ENCODE data around the gene CD82.
A peak's percentile ranks its signal among the peaks of the same experiment; 100 is the strongest.

CD82 gene

DNA sequence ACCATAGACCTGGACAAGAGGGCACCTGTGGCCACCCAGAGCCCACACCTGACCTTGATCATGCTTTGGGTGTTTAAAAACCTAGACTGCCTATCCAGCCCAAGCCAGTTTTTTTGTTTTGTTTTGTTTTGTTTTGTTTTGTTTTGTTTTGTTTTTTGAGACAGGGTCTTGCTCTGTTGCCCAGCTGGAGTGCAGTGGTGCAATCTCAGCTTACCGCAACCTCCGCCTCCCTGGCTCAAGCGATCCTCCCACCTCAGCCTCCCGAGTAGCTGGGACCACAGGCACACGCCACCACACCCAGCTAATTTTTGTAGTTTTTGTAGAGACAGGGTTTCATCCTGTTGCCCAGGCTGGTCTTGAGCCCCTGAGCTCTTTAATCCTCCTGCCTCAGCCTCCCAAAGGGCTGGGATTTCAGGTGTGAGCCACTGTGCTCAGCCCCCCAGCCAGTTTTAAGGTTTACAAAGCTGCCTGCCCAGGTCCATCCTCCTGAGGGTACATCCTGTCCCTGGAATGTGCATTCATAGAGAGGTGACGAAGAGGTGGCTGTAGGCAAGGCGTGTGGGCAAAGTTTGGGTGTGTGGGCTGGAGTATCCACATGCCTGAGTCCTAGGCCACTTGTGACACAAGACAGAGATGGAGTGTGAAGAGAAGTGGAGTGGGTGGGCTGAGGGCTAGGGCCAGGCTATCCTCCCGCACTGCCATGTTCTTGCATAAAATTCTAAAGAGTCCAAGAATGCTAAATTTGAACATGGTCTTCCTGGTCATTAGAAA, 3.3 kb upstream of the CD82 start:
- no peak overlapping the region for H3K27ac ChIP-seq (ENCODE audit: low read depth, low read length)
- no peak overlapping the region for H3K4me3 ChIP-seq (ENCODE audit: low read depth, low read length)
- no peaks in the 10 kb centered on the region for H3K36me3 ChIP-seq (ENCODE audit: control insufficient read depth, insufficient read depth, low read length)
- H3K9me3 ChIP-seq (ENCODE audit: control insufficient read depth, insufficient read depth, low read length), result no peaks in the 10 kb centered on the region
- H3K27me3 ChIP-seq (ENCODE audit: control insufficient read depth, insufficient read depth, low read length), result peaks cover 22% of the 10 kb centered on the region
- H3K9ac ChIP-seq (ENCODE audit: low read depth, low read length), result no peak overlapping the region
- peaks cover 33% of the 10 kb centered on the region for H3K4me1 ChIP-seq (ENCODE audit: control insufficient read depth, insufficient read depth, low read length)

GRCh38 chr11:44562845-44563460, 2.5 kb upstream of the CD82 start:
- H3K4me3 ChIP-seq (ENCODE audit: low read depth, low read length), result no peak overlapping the region
- H3K36me3 ChIP-seq (ENCODE audit: control insufficient read depth, insufficient read depth, low read length), result no peaks in the 10 kb centered on the region
- no peak overlapping the region for H3K27ac ChIP-seq (ENCODE audit: low read depth, low read length)
- H3K4me1 ChIP-seq (ENCODE audit: control insufficient read depth, insufficient read depth, low read length), result peaks cover 31% of the 10 kb centered on the region
- no peak overlapping the region for H3K9ac ChIP-seq (ENCODE audit: low read depth, low read length)
- H3K27me3 ChIP-seq (ENCODE audit: control insufficient read depth, insufficient read depth, low read length), result peaks cover 26% of the 10 kb centered on the region
- no peaks in the 10 kb centered on the region for H3K9me3 ChIP-seq (ENCODE audit: control insufficient read depth, insufficient read depth, low read length)

DNA sequence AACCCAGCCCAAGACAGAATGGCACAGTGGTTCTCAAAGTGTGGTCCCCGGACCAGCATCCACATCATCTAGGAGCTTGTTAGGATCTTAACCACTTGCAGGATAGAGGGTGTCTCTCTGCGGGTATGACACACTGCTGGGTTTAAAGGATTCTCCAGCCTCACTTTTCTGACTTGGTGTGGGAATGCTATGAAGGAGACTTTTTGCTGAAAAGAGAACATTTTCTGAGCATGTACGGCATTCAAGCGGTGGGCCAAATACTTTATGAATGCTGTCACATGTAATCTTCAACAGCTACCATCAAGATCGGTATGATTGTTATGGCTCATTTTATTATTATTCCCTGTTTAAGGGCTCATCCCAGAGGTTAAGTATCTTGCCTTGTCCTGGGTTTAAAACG, 1.8 kb upstream of the CD82 start:
- Histone ChIP-seq H3K9ac (ENCODE audit: low read depth, low read length) (no peak overlapping the region), H3K4me1 (ENCODE audit: control insufficient read depth, insufficient read depth, low read length) (peaks cover 28% of the 10 kb centered on the region), H3K4me3 (ENCODE audit: low read depth, low read length) (no peak overlapping the region), H3K27ac (ENCODE audit: low read depth, low read length) (no peak overlapping the region), H3K9me3 (ENCODE audit: control insufficient read depth, insufficient read depth, low read length) (no peaks in the 10 kb centered on the region), H3K36me3 (ENCODE audit: control insufficient read depth, insufficient read depth, low read length) (no peaks in the 10 kb centered on the region), H3K27me3 (ENCODE audit: control insufficient read depth, insufficient read depth, low read length) (peaks cover 26% of the 10 kb centered on the region)

GRCh38 chr11:44564166-44564565, 1.3 kb upstream of the CD82 start:
- Histone ChIP-seq H3K27me3 (ENCODE audit: control insufficient read depth, insufficient read depth, low read length) (peaks cover 26% of the 10 kb centered on the region), H3K9me3 (ENCODE audit: control insufficient read depth, insufficient read depth, low read length) (no peaks in the 10 kb centered on the region), H3K36me3 (ENCODE audit: control insufficient read depth, insufficient read depth, low read length) (no peaks in the 10 kb centered on the region), H3K9ac (ENCODE audit: low read depth, low read length) (no peak overlapping the region), H3K4me1 (ENCODE audit: control insufficient read depth, insufficient read depth, low read length) (peaks cover 23% of the 10 kb centered on the region), H3K4me3 (ENCODE audit: low read depth, low read length) (no peak overlapping the region), H3K27ac (ENCODE audit: low read depth, low read length) (peak overlapping the region; percentile 46)

DNA sequence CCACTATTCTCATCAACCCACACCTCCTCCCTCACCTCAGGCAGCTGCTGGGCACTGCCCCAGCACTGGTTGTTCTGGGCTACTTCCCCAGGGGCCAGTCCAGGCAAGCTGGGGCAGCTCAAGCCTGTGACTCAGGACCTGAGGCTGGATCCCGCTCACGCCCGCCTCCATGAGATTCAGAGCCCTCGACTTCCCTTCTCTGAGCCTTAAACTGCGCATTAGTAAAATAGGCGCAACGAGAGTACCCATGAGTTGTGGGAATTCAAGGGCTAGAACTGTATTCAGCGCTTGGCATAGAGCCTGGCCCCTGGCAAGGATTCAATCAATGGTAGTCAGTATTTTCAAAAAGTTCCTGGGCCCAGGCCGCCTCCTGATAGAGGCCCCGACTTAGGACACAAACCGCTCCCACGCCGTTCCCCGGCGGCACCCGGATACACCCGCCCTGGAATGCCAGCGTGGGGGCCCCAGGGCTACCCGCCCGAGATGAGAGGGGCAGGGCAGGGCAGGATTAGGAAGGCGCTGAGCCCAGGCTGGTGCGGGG, 723 bp upstream of the CD82 start:
- Histone ChIP-seq H3K27me3 (ENCODE audit: control insufficient read depth, insufficient read depth, low read length) (peaks cover 26% of the 10 kb centered on the region), H3K36me3 (ENCODE audit: control insufficient read depth, insufficient read depth, low read length) (no peaks in the 10 kb centered on the region), H3K9ac (ENCODE audit: low read depth, low read length) (no peak overlapping the region), H3K27ac (ENCODE audit: low read depth, low read length) (peak overlapping the region; percentile 46), H3K4me1 (ENCODE audit: control insufficient read depth, insufficient read depth, low read length) (peaks cover 19% of the 10 kb centered on the region; the same call in 1 of the 2 replicates), H3K9me3 (ENCODE audit: control insufficient read depth, insufficient read depth, low read length) (no peaks in the 10 kb centered on the region), H3K4me3 (ENCODE audit: low read depth, low read length) (peak overlapping the region; percentile 61)

- H3K4me3 ChIP-seq (ENCODE audit: low read depth, low read length), result peak overlapping the region; percentile 79
- H3K9me3 ChIP-seq (ENCODE audit: control insufficient read depth, insufficient read depth, low read length), result no peaks in the 10 kb centered on the region
- peaks cover 16% of the 10 kb centered on the region; the same call in 1 of the 2 replicates for H3K4me1 ChIP-seq (ENCODE audit: control insufficient read depth, insufficient read depth, low read length)
- H3K27ac ChIP-seq (ENCODE audit: low read depth, low read length), result no peak overlapping the region
- peaks cover 26% of the 10 kb centered on the region for H3K27me3 ChIP-seq (ENCODE audit: control insufficient read depth, insufficient read depth, low read length)
- H3K36me3 ChIP-seq (ENCODE audit: control insufficient read depth, insufficient read depth, low read length), result no peaks in the 10 kb centered on the region
- H3K9ac ChIP-seq (ENCODE audit: low read depth, low read length), result no peak overlapping the region
Measured at GRCh38 chr11:44565953-44566949, 788 bp downstream of the CD82 start.

- H3K9ac ChIP-seq (ENCODE audit: low read depth, low read length), result no peak overlapping the region
- peaks cover 16% of the 10 kb centered on the region; the same call in 1 of the 2 replicates for H3K4me1 ChIP-seq (ENCODE audit: control insufficient read depth, insufficient read depth, low read length)
- no peaks in the 10 kb centered on the region for H3K36me3 ChIP-seq (ENCODE audit: control insufficient read depth, insufficient read depth, low read length)
- H3K9me3 ChIP-seq (ENCODE audit: control insufficient read depth, insufficient read depth, low read length), result no peaks in the 10 kb centered on the region
- H3K27ac ChIP-seq (ENCODE audit: low read depth, low read length), result no peak overlapping the region
- H3K4me3 ChIP-seq (ENCODE audit: low read depth, low read length), result no peak overlapping the region
- H3K27me3 ChIP-seq (ENCODE audit: control insufficient read depth, insufficient read depth, low read length), result peaks cover 26% of the 10 kb centered on the region
Measured at GRCh38 chr11:44566952-44567875, 1.8 kb downstream of the CD82 start.

GRCh38 chr11:44567876-44568256, 2.4 kb downstream of the CD82 start:
- H3K4me3 ChIP-seq (ENCODE audit: low read depth, low read length), result no peak overlapping the region
- peaks cover 16% of the 10 kb centered on the region; the same call in 1 of the 2 replicates for H3K4me1 ChIP-seq (ENCODE audit: control insufficient read depth, insufficient read depth, low read length)
- H3K27me3 ChIP-seq (ENCODE audit: control insufficient read depth, insufficient read depth, low read length), result peaks cover 26% of the 10 kb centered on the region
- H3K9me3 ChIP-seq (ENCODE audit: control insufficient read depth, insufficient read depth, low read length), result no peaks in the 10 kb centered on the region
- H3K27ac ChIP-seq (ENCODE audit: low read depth, low read length), result no peak overlapping the region
- no peak overlapping the region for H3K9ac ChIP-seq (ENCODE audit: low read depth, low read length)
- no peaks in the 10 kb centered on the region for H3K36me3 ChIP-seq (ENCODE audit: control insufficient read depth, insufficient read depth, low read length)

- H3K36me3 ChIP-seq (ENCODE audit: control insufficient read depth, insufficient read depth, low read length), result no peaks in the 10 kb centered on the region
- peaks cover 26% of the 10 kb centered on the region for H3K27me3 ChIP-seq (ENCODE audit: control insufficient read depth, insufficient read depth, low read length)
- H3K4me1 ChIP-seq (ENCODE audit: control insufficient read depth, insufficient read depth, low read length), result peaks cover 20% of the 10 kb centered on the region; the same call in 1 of the 2 replicates
- H3K9ac ChIP-seq (ENCODE audit: low read depth, low read length), result no peak overlapping the region
- H3K9me3 ChIP-seq (ENCODE audit: control insufficient read depth, insufficient read depth, low read length), result no peaks in the 10 kb centered on the region
- no peak overlapping the region for H3K27ac ChIP-seq (ENCODE audit: low read depth, low read length)
- H3K4me3 ChIP-seq (ENCODE audit: low read depth, low read length), result no peak overlapping the region
Measured at GRCh38 chr11:44568331-44568657, 2.8 kb downstream of the CD82 start.
